Peyer's patch (tissue), 4 donors: Measurements from ENCODE around the gene KLHL17. TPM values are rescaled to one million over a fixed set of nuclear protein-coding genes. Genes with fewer than 3 reads are reported as not detected.

Experiments
- DNase-seq, 3 donors: peaks; one replicate each; pipeline ENCODE4 v3.0.0-alpha.2; 2017 to 2019
- H3K27ac ChIP-seq, 4 donors: fragments of 200-600 bp; sonication (generic); one replicate each; pipeline ENCODE4 v1.5.1; 2016 to 2019
- H3K27me3 ChIP-seq, 2 donors: fragments of 200-600 bp; sonication (generic); one replicate each; pipeline ENCODE4 v1.5.1; 2019
- H3K36me3 ChIP-seq, 3 donors: fragments of 200-600 bp; sonication (generic); one replicate each; pipeline ENCODE4 v1.5.1; 2016 to 2019
- H3K4me1 ChIP-seq, 4 donors: fragments of 200-600 bp; sonication (generic); one replicate each; pipeline ENCODE4 v1.5.1; 2016 to 2019
- H3K4me3 ChIP-seq, 4 donors: fragments of 200-600 bp; sonication (generic); 1 replicate in 3 of 4; 2 replicates in 1 of 4; pipeline ENCODE4 v1.5.1; 2016 to 2019; ENCODE audit warnings: mild to moderate bottlenecking in 1 of 4
- H3K9me3 ChIP-seq, 4 donors: fragments of 200-600 bp; sonication (generic); one replicate each; pipeline ENCODE4 v1.5.1; 2016 to 2019; ENCODE audit warnings: mild to moderate bottlenecking in 1 of 4
- POLR2A ChIP-seq, 2 donors: fragments of 450-650 bp; IDR thresholded peaks; one replicate each; pipeline ENCODE4 v1.5.1; 2017; ENCODE audit warnings: antibody characterized with exemption in 2 of 2, mild to moderate bottlenecking in 2 of 2, moderate library complexity in 2 of 2
- total RNA-seq, 4 donors: library from RNA; depleted of rRNA; stranded (reverse); fragments of >200 nt; gene quantifications; one replicate each; pipeline ENCODE4 v1.1.0, GENCODE V29; 2016
- TF ChIP-seq, protein P1 (sequence below), 6 experiments: fragments of 450-650 bp in 4 of 6; fragments of 200-600 bp in 2 of 6; sonication (generic) in 1 of 6; IDR thresholded peaks; one replicate each; pipeline ENCODE4 v1.5.1; 2017 to 2019; ENCODE audit warnings: antibody characterized with exemption in 6 of 6, mild to moderate bottlenecking in 3 of 6, moderate library complexity in 1 of 6

Gene KLHL17
- total RNA-seq, 4 donors from 2014 or later: 14.9 to 17.0 (median 15.8) TPM

- Histone ChIP-seq H3K4me3 (no peak overlapping the region), H3K27me3 (peaks cover 0 to 30% of the 10 kb centered on the region in 2 donors), H3K9me3 (peaks cover 0 to 9% (median 0%) of the 10 kb centered on the region in 4 donors), H3K4me1 (peaks cover 0 to 30% (median 17%) of the 10 kb centered on the region in 4 donors), H3K27ac (no peak overlapping the region), H3K36me3 (no peaks in the 10 kb centered on the region)
- TF ChIP-seq POLR2A (IDR thresholded peaks at IDR 0.05): no peak
- TF ChIP-seq, protein P1, sequence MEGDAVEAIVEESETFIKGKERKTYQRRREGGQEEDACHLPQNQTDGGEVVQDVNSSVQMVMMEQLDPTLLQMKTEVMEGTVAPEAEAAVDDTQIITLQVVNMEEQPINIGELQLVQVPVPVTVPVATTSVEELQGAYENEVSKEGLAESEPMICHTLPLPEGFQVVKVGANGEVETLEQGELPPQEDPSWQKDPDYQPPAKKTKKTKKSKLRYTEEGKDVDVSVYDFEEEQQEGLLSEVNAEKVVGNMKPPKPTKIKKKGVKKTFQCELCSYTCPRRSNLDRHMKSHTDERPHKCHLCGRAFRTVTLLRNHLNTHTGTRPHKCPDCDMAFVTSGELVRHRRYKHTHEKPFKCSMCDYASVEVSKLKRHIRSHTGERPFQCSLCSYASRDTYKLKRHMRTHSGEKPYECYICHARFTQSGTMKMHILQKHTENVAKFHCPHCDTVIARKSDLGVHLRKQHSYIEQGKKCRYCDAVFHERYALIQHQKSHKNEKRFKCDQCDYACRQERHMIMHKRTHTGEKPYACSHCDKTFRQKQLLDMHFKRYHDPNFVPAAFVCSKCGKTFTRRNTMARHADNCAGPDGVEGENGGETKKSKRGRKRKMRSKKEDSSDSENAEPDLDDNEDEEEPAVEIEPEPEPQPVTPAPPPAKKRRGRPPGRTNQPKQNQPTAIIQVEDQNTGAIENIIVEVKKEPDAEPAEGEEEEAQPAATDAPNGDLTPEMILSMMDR (IDR thresholded peaks at IDR 0.05): no peak
- DNase-seq: no peak
These were observed 35.6 kb downstream of the KLHL17 start for GRCh38 chr1:995665-996633.

GRCh38 chr1:996851-997712, 36.7 kb downstream of the KLHL17 start:
- no peak overlapping the region for H3K27ac ChIP-seq
- no peaks in the 10 kb centered on the region for H3K36me3 ChIP-seq
- H3K4me1 ChIP-seq: peaks cover 0 to 41% (median 25%) of the 10 kb centered on the region in 4 donors
- peaks cover 0 to 2% (median 0%) of the 10 kb centered on the region in 4 donors for H3K9me3 ChIP-seq
- no peak overlapping the region for H3K4me3 ChIP-seq
- peaks cover 0 to 30% of the 10 kb centered on the region in 2 donors for H3K27me3 ChIP-seq
- peak in 1 of 3 donors; percentile 50 for DNase-seq
- TF ChIP-seq, protein P1 (IDR thresholded peaks at IDR 0.05): no peak

DNA sequence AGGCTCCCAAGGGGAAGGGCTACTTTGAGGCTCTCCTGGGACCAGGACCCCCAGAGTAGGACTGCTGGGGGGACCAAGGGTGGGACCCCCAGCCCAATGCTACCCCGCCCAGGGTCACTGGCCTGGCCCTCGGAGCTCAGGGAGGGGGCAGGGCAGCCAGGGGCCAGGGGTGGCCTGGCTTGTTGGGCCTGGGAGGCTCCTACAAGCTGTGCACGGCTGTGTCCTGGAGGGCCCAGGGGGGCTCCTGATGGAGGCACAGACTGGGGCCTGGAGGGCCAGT, 37.3 kb downstream of the KLHL17 start:
- H3K4me3 ChIP-seq: peak overlapping the region in 1 of 4 donors; percentile 57
- H3K27ac ChIP-seq: no peak overlapping the region
- H3K9me3 ChIP-seq: no peaks in the 10 kb centered on the region
- no peaks in the 10 kb centered on the region for H3K36me3 ChIP-seq
- H3K27me3 ChIP-seq: peaks cover 0 to 30% of the 10 kb centered on the region in 2 donors
- no peak for DNase-seq
- peaks cover 0 to 41% (median 25%) of the 10 kb centered on the region in 4 donors for H3K4me1 ChIP-seq
- TF ChIP-seq, protein P1 (IDR thresholded peaks at IDR 0.05): no peak
- TF ChIP-seq POLR2A (IDR thresholded peaks at IDR 0.05): no peak

DNA sequence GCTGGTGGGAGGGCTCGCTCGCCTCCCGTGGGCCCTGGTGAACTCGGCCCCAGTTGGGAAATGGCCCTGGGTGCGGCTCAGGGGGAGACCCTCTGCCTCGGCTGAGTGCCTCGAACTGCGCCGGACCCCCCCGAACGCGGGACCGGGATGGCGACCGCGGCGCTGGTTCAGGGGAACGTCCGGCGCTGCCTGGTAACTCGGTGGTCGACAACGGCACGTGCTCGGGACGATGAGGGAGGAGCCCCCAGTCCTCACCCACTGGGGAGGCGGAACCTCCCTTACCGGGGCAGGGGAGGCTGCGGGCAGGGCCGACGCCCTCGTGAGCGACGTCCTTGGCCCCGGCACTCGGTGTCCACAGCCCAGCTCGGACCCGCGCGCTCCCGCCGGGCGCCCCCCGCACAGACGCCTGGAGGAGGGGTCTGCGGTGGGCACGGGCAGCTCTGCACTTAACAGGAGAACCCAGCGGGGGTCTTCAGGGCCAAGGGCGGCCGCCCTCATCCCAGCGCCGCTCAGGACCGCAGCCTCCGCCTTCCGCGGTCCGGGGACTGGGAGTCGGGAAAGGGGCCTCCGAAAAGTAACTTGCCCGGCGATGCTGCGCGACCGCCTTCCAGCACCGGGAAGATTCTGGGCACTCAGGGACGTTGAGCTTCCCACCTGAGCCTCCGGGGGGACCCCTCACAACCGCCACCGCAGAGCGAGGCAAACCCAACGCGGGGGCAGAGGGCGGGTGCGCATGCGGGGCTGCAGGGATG, 37.8 kb downstream of the KLHL17 start:
- Histone ChIP-seq H3K4me3 (peak overlapping the region; percentile 31 to 59 (median 57)), H3K27me3 (peaks cover 0 to 30% of the 10 kb centered on the region in 2 donors), H3K4me1 (peaks cover 0 to 41% (median 25%) of the 10 kb centered on the region in 4 donors), H3K27ac (no peak overlapping the region), H3K9me3 (no peaks in the 10 kb centered on the region), H3K36me3 (no peaks in the 10 kb centered on the region)
- TF ChIP-seq, protein P1 (IDR thresholded peaks at IDR 0.05): no peak
- no peak for TF ChIP-seq POLR2A (IDR thresholded peaks at IDR 0.05)
- no peak for DNase-seq

- H3K27ac ChIP-seq: peak overlapping the region in 1 of 4 donors; percentile 93
- TF ChIP-seq POLR2A (IDR thresholded peaks at IDR 0.05): no peak
- TF ChIP-seq, protein P1 (IDR thresholded peaks at IDR 0.05): no peak
- no peaks in the 10 kb centered on the region for H3K36me3 ChIP-seq
- peak overlapping the region; percentile 31 to 59 (median 57) for H3K4me3 ChIP-seq
- peak in 1 of 3 donors; percentile 49 for DNase-seq
- peaks cover 0 to 41% (median 25%) of the 10 kb centered on the region in 4 donors for H3K4me1 ChIP-seq
- H3K27me3 ChIP-seq: peaks cover 0 to 30% of the 10 kb centered on the region in 2 donors
- H3K9me3 ChIP-seq: no peaks in the 10 kb centered on the region
These were observed 38.3 kb downstream of the KLHL17 start for GRCh38 chr1:998745-998994.
